ENCODE results near the gene PLD3. TPM values are rescaled to one million over a fixed set of nuclear protein-coding genes. Genes with fewer than 3 reads are reported as not detected.

PLD3 gene
- total and polyA plus RNA-seq, 2 experiments from 2014 or later: 181 to 490 TPM

- H3F3A ChIP-seq (replicated peaks; ENCODE audit: low read depth): no peaks in the 10 kb centered on the region
- no peak overlapping the region for H3K4me3 Mint-ChIP-seq
- TF ChIP-seq CTCF (conservative IDR thresholded peaks at IDR 0.05; ENCODE audit: low read depth in 2 of 2): peak; percentile 49 to 56
- no peak for TF ChIP-seq JUNB (IDR thresholded peaks at IDR 0.05; ENCODE audit: unreplicated experiment)
- no peak for TF ChIP-seq ETS1 (IDR thresholded peaks at IDR 0.05)
- no peak for TF ChIP-seq STAT1 (IDR thresholded peaks at IDR 0.05; ENCODE audit: unreplicated experiment)
- H3K9me3 Mint-ChIP-seq: no peaks in the 10 kb centered on the region
- H3K27ac ChIP-seq (ENCODE audit: low read depth): no peak overlapping the region
- no peaks in the 10 kb centered on the region for H3K4me1 ChIP-seq (ENCODE audit: insufficient read depth)
- H3K79me2 ChIP-seq (replicated peaks; ENCODE audit: insufficient read depth): no peaks in the 10 kb centered on the region
- no peak overlapping the region for H3K27ac Mint-ChIP-seq
- no peak overlapping the region for H3K4me2 ChIP-seq
- no peaks in the 10 kb centered on the region; the same call in 1 of the 2 replicates for H4K20me1 ChIP-seq (replicated peaks; ENCODE audit: insufficient read depth)
- no peak overlapping the region for H3K4me3 ChIP-seq
- DNase-seq (ENCODE audit: low spot score) (peak; percentile 68), ATAC-seq (peak; percentile 68)
- no peaks in the 10 kb centered on the region for H3K4me1 Mint-ChIP-seq
- H3K27me3 ChIP-seq (ENCODE audit: insufficient read depth): no peaks in the 10 kb centered on the region
- no peaks in the 10 kb centered on the region for H3K9me2 ChIP-seq (ENCODE audit: insufficient read depth)
- H2AFZ ChIP-seq: no peak overlapping the region
- H3K36me3 Mint-ChIP-seq (ENCODE audit: low read depth): no peaks in the 10 kb centered on the region
- no peaks in the 10 kb centered on the region for H3K36me3 ChIP-seq (ENCODE audit: insufficient read depth)
- H3K27me3 Mint-ChIP-seq (ENCODE audit: insufficient read depth, low read depth, poor library complexity): peaks cover 2% of the 10 kb centered on the region
Observed at GRCh38 chr19:40312533-40312932, 36.0 kb upstream of the PLD3 start.

DNA sequence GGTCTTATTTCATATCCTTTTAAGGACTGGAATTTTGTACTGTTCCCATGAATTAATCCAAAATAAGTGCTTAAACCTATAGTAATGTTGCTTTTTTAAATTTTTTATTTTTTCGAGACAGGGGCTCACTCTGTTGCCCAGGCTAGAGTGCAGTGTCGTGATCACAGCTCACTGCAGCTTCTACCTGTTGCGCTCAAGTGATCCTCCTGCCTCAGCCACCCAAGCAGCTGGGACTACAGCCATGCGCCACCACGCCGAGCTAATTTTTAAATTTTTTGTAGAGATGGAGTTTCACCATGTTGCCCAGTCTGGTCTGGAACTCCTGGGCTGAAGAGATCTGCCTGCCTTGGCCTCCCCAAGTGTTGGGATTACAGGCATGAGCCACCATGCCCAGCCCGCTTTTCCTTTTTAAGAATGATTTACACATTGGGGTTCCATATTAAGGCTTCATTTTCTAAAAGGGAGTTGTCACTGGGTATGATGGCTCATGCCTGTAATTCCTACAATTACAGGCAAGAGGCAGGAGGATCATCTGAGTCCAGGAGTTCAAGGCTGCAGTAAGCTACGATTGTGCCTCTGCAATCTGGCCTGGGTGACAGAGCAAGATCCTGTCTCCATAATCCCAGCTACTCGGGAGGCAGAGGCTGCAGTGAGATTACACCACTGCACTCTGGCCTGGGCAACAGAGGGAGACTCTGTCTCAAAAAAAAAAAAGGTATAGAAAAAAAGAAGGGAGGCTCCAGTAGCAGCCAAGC, 35.1 kb upstream of the PLD3 start:
- H2AFZ ChIP-seq: no peak overlapping the region
- H3K4me1 ChIP-seq (ENCODE audit: insufficient read depth): no peaks in the 10 kb centered on the region
- Mint-ChIP-seq H3K27me3 (ENCODE audit: insufficient read depth, low read depth, poor library complexity) (peaks cover 2% of the 10 kb centered on the region), H3K36me3 (ENCODE audit: low read depth) (no peaks in the 10 kb centered on the region), H3K4me3 (no peak overlapping the region), H3K9me3 (no peaks in the 10 kb centered on the region), H3K4me1 (peaks cover 1% of the 10 kb centered on the region; the same call in 1 of the 3 replicates), H3K27ac (no peak overlapping the region)
- DNase-seq (ENCODE audit: low spot score): no peak
- no peak overlapping the region for H3K27ac ChIP-seq (ENCODE audit: low read depth)
- H3K79me2 ChIP-seq (replicated peaks; ENCODE audit: insufficient read depth): no peaks in the 10 kb centered on the region
- H3K4me2 ChIP-seq: no peak overlapping the region
- H3K36me3 ChIP-seq (ENCODE audit: insufficient read depth): no peaks in the 10 kb centered on the region
- no peaks in the 10 kb centered on the region for H3F3A ChIP-seq (replicated peaks; ENCODE audit: low read depth)
- ATAC-seq: no peak
- H3K4me3 ChIP-seq: no peak overlapping the region
- no peaks in the 10 kb centered on the region for H3K9me2 ChIP-seq (ENCODE audit: insufficient read depth)
- TF ChIP-seq ZNF114 (CRISPR knock-in tag; IDR thresholded peaks at IDR 0.05) (no peak), JUNB (IDR thresholded peaks at IDR 0.05; ENCODE audit: unreplicated experiment) (no peak), EZH2 (IDR thresholded peaks at IDR 0.05; ENCODE audit: low read depth, unreplicated experiment) (no peak), POLR2AphosphoS5 (IDR thresholded peaks at IDR 0.05; ENCODE audit: low read depth) (no peak), ZNF331 (CRISPR knock-in tag; IDR thresholded peaks at IDR 0.05; ENCODE audit: low read depth) (no peak), CTCF (conservative IDR thresholded peaks at IDR 0.05; ENCODE audit: low read depth in 2 of 2) (no peak), STAT1 (IDR thresholded peaks at IDR 0.05; ENCODE audit: unreplicated experiment) (no peak), CREB1 (CRISPR knock-in tag; IDR thresholded peaks at IDR 0.05; ENCODE audit: low read depth) (no peak), ETS1 (IDR thresholded peaks at IDR 0.05) (no peak)
- TF ChIP-seq, protein P1, sequence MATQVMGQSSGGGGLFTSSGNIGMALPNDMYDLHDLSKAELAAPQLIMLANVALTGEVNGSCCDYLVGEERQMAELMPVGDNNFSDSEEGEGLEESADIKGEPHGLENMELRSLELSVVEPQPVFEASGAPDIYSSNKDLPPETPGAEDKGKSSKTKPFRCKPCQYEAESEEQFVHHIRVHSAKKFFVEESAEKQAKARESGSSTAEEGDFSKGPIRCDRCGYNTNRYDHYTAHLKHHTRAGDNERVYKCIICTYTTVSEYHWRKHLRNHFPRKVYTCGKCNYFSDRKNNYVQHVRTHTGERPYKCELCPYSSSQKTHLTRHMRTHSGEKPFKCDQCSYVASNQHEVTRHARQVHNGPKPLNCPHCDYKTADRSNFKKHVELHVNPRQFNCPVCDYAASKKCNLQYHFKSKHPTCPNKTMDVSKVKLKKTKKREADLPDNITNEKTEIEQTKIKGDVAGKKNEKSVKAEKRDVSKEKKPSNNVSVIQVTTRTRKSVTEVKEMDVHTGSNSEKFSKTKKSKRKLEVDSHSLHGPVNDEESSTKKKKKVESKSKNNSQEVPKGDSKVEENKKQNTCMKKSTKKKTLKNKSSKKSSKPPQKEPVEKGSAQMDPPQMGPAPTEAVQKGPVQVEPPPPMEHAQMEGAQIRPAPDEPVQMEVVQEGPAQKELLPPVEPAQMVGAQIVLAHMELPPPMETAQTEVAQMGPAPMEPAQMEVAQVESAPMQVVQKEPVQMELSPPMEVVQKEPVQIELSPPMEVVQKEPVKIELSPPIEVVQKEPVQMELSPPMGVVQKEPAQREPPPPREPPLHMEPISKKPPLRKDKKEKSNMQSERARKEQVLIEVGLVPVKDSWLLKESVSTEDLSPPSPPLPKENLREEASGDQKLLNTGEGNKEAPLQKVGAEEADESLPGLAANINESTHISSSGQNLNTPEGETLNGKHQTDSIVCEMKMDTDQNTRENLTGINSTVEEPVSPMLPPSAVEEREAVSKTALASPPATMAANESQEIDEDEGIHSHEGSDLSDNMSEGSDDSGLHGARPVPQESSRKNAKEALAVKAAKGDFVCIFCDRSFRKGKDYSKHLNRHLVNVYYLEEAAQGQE (IDR thresholded peaks at IDR 0.05; ENCODE audit: unreplicated experiment): no peak
- no peaks in the 10 kb centered on the region for H3K27me3 ChIP-seq (ENCODE audit: insufficient read depth)
- H4K20me1 ChIP-seq (replicated peaks; ENCODE audit: insufficient read depth): no peaks in the 10 kb centered on the region; the same call in 1 of the 2 replicates
